GM12878 (cell line): Measurements from ENCODE around the gene KIF22. TPM values are rescaled to one million over a fixed set of nuclear protein-coding genes. Genes with fewer than 3 reads are reported as not detected.
A peak's percentile ranks its signal among the peaks of the same experiment; 100 is the strongest.

Experiments used
- CEBPB ChIP-seq, 2 experiments: fragments of 150-350 bp in 1 of 2; IDR thresholded peaks; 2 replicates each; pipeline ENCODE4 v1.6.1; 2012 to 2014; ENCODE audit warnings: low read depth in 2 of 2, low read length in 2 of 2, borderline replicate concordance in 1 of 2, inconsistent platforms in 1 of 2
- CHD2 ChIP-seq: IDR thresholded peaks from 2 replicates; pipeline ENCODE4 v1.6.1; 2011; ENCODE audit warnings: low read depth, low read length, improper control_type of control experiment, borderline replicate concordance
- CTCF ChIP-seq, 3 experiments: IDR thresholded peaks in 2 of 3; conservative IDR thresholded peaks in 1 of 3; 2 replicates each; pipeline ENCODE4 v1.5.1; 2011; ENCODE audit warnings: low read depth in 3 of 3, low read length in 3 of 3, mild to moderate bottlenecking in 3 of 3, control low read depth in 2 of 3, moderate library complexity in 2 of 3, inconsistent platforms in 1 of 3, mixed read lengths in 1 of 3; ENCODE audit not compliant: control insufficient read depth in 2 of 3, insufficient read depth in 1 of 3; ENCODE audit errors: extremely low read depth in 1 of 3
- DPF2 ChIP-seq: fragments of 450-650 bp; IDR thresholded peaks from 2 replicates; pipeline ENCODE4 v1.6.1; 2017; ENCODE audit warnings: mild to moderate bottlenecking
- EZH2 ChIP-seq: IDR thresholded peaks from 2 replicates; pipeline ENCODE4 v1.6.1; 2012; ENCODE audit warnings: low read depth, mild to moderate bottlenecking, control low read depth, inconsistent platforms, low read length, borderline replicate concordance; ENCODE audit not compliant: control insufficient read depth
- GABPA ChIP-seq: IDR thresholded peaks from 2 replicates; pipeline ENCODE4 v1.6.1; 2014; ENCODE audit warnings: antibody characterized with exemption, low read depth, mild to moderate bottlenecking, inconsistent platforms
- KAT2A ChIP-seq: conservative IDR thresholded peaks from 2 replicates; pipeline ENCODE4 v1.6.1; 2011; ENCODE audit warnings: low read depth, low read length; ENCODE audit not compliant: control insufficient read depth
- MYB ChIP-seq: fragments of 150-350 bp; IDR thresholded peaks from 2 replicates; pipeline ENCODE4 v1.6.1; 2014; ENCODE audit warnings: mild to moderate bottlenecking, low read depth, low read length, borderline replicate concordance
- MYC ChIP-seq: IDR thresholded peaks from 2 replicates; pipeline ENCODE4 v1.6.1; 2011; ENCODE audit warnings: mild to moderate bottlenecking, low read length, moderate library complexity, inconsistent platforms; ENCODE audit not compliant: insufficient read depth, insufficient replicate concordance, insufficient read length, severe bottlenecking
- NBN ChIP-seq: fragments of 450-650 bp; IDR thresholded peaks from 2 replicates; pipeline ENCODE4 v1.6.1; 2016
- NFXL1 ChIP-seq: fragments of 450-650 bp; IDR thresholded peaks from 2 replicates; pipeline ENCODE4 v1.6.1; 2017; ENCODE audit warnings: antibody characterized with exemption, mild to moderate bottlenecking, borderline replicate concordance
- NFYB ChIP-seq: IDR thresholded peaks from 2 replicates; pipeline ENCODE4 v1.6.1; 2011; ENCODE audit warnings: low read depth, mild to moderate bottlenecking, low read length, improper control_type of control experiment, moderate library complexity; ENCODE audit not compliant: insufficient read depth
- NKRF ChIP-seq: fragments of 450-650 bp; conservative IDR thresholded peaks from 2 replicates; pipeline ENCODE4 v1.6.1; 2017; ENCODE audit warnings: mild to moderate bottlenecking, moderate library complexity
- PML ChIP-seq: IDR thresholded peaks from 2 replicates; pipeline ENCODE4 v1.6.1; 2012; ENCODE audit warnings: low read length, inconsistent platforms
- POLR2A ChIP-seq: IDR thresholded peaks from 2 replicates; pipeline ENCODE4 v1.6.1; 2011; ENCODE audit warnings: low read depth, mild to moderate bottlenecking, low read length
- SKIL ChIP-seq: fragments of 450-650 bp; IDR thresholded peaks from 2 replicates; pipeline ENCODE4 v1.6.1; 2017; ENCODE audit warnings: mild to moderate bottlenecking, low read depth, inconsistent platforms; ENCODE audit not compliant: poor library complexity, severe bottlenecking
- SMC3 ChIP-seq: IDR thresholded peaks from 2 replicates; pipeline ENCODE4 v1.6.1; 2011; ENCODE audit warnings: low read length, improper control_type of control experiment, borderline replicate concordance
- SP1 ChIP-seq: IDR thresholded peaks from one replicate; pipeline ENCODE4 v1.6.1; 2011; ENCODE audit warnings: low read depth, low read length
- STAT1 ChIP-seq: fragments of 450-650 bp; conservative IDR thresholded peaks from 2 replicates; pipeline ENCODE4 v1.6.1; 2014; ENCODE audit warnings: antibody characterized with exemption, mild to moderate bottlenecking
- TCF12 ChIP-seq: IDR thresholded peaks from 2 replicates; pipeline ENCODE4 v1.6.1; 2011; ENCODE audit warnings: low read depth, mild to moderate bottlenecking, low read length
- TCF3 ChIP-seq: IDR thresholded peaks from 2 replicates; pipeline ENCODE4 v1.6.1; 2012; ENCODE audit warnings: low read depth, mild to moderate bottlenecking, low read length, borderline replicate concordance; ENCODE audit not compliant: insufficient read depth
- TCF7 ChIP-seq: IDR thresholded peaks from 2 replicates; pipeline ENCODE4 v1.6.1; 2014; ENCODE audit warnings: antibody characterized with exemption, borderline replicate concordance
- YBX1 ChIP-seq: fragments of 450-650 bp; IDR thresholded peaks from 2 replicates; pipeline ENCODE4 v1.6.1; 2016; ENCODE audit warnings: antibody characterized with exemption
- ZNF24 ChIP-seq: fragments of 450-650 bp; IDR thresholded peaks from 2 replicates; pipeline ENCODE4 v1.6.1; 2017; ENCODE audit warnings: antibody characterized with exemption, mild to moderate bottlenecking
- ZNF622 ChIP-seq: fragments of 450-650 bp; IDR thresholded peaks from 2 replicates; pipeline ENCODE4 v1.6.1; 2017; ENCODE audit warnings: mild to moderate bottlenecking, inconsistent platforms
- polyA plus RNA-seq, 11 experiments: library from polyadenylated mRNA; depleted of rRNA in 4 of 11; unstranded in 6 of 11; stranded (reverse) in 5 of 11; fragments of >200 nt; fragmentation: Nextera tagmentation in 4 of 11; fragmentation: Illumina TruSeq in 1 of 11; extraction: Ambion mirVana in 4 of 11; extraction: Trizol in 1 of 11; gene quantifications; 1 replicate in 1 of 11; 2 replicates in 10 of 11; pipeline versions ENCODE4 v1.2.1 to v1.2.3, GENCODE V29; 2011 to 2016; ENCODE audit warnings: inconsistent platforms in 2 of 11, missing spikeins in 2 of 11, low read depth in 1 of 11
- total RNA-seq, 4 experiments: library from RNA; depleted of rRNA in 3 of 4; stranded (reverse); fragments of >200 nt in 3 of 4; fragmentation: Illumina TruSeq in 1 of 4; extraction: Trizol in 1 of 4; gene quantifications; 2 replicates each; pipeline versions ENCODE4 v1.2.1 to v1.2.3, GENCODE V29; 2013 to 2021

Gene KIF22
- total and polyA plus RNA-seq, 10 of the 15 experiments (the other 5 are each of a cell fraction or from before 2014, with no cell fraction given), result 7.6 to 158 (median 132) TPM

GRCh38 chr16:29784901-29785500 is 5.5 kb upstream of the KIF22 start (continued):
- TF ChIP-seq NKRF (no peak), MYB (no peak), DPF2 (0 out of 2 replicates have a peak, but pooled peaks have one; percentile 32), CEBPB (IDR thresholded peaks at IDR 0.05; ENCODE audit: borderline replicate concordance in 1 of 2, low read depth in 2 of 2, low read length in 2 of 2) (no peak), POLR2A (0 out of 2 replicates have a peak, but pooled peaks have one; percentile 36), TCF7 (no peak), KAT2A (no peak), STAT1 (no peak), TCF12 (no peak), SMC3 (peak; percentile 34; the same call in 1 of the 2 replicates), NFYB (no peak), SP1 (no peak), TCF3 (0 out of 2 replicates have a peak, but pooled peaks have one; percentile 14), NBN (no peak), EZH2 (no peak), MYC (no peak), CHD2 (no peak), ZNF24 (no peak), PML (no peak), ZNF622 (no peak), YBX1 (no peak), CTCF (IDR thresholded peaks at IDR 0.05 in 2 of 3, conservative IDR thresholded peaks at IDR 0.05 in 1 of 3; ENCODE audit: control insufficient read depth in 2 of 3, extremely low read depth in 1 of 3, insufficient read depth in 1 of 3, low read depth in 3 of 3, low read length in 3 of 3) (peak; percentile 63 to 84 (median 82)), GABPA (no peak), SKIL (no peak), NFXL1 (no peak)
